B cell (primary cell): Measurements from ENCODE around the gene SULT1A2.

Experiments used
- CTCF ChIP-seq: fragments of 200-600 bp; IDR thresholded peaks from one replicate; pipeline ENCODE4 v1.8.0; 2022; ENCODE audit warnings: antibody characterized with exemption, mild to moderate bottlenecking
- EZH2 ChIP-seq: IDR thresholded peaks from 2 replicates; pipeline ENCODE4 v1.6.1; 2012; ENCODE audit warnings: borderline replicate concordance, low read depth, mild to moderate bottlenecking, moderate library complexity, low read length; ENCODE audit not compliant: insufficient read depth, poor library complexity, severe bottlenecking

- TF ChIP-seq CTCF (no peak), EZH2 (no peak)
These were observed 26.4 kb upstream of the SULT1A2 start for GRCh38 chr16:28623172-28623711.
